Neutrophil (primary cell): Measurements from ENCODE around the gene FNIP1.

ENCODE experiments used
- H3K27ac ChIP-seq: fragments of 200-600 bp; sonication (generic); 2 replicates; pipeline ENCODE4 v1.5.1; 2016; ENCODE audit warnings: mild to moderate bottlenecking, moderate library complexity
- H3K27me3 ChIP-seq: fragments of 200-600 bp; sonication (generic); 2 replicates; pipeline ENCODE4 v1.6.0; 2016; ENCODE audit warnings: mild to moderate bottlenecking
- H3K36me3 ChIP-seq: fragments of 200-600 bp; sonication (generic); 2 replicates; pipeline ENCODE4 v1.5.1; 2017
- H3K4me1 ChIP-seq, 2 experiments: fragments of 200-600 bp in 1 of 2; sonication (generic) in 1 of 2; 1 replicate in 1 of 2; 2 replicates in 1 of 2; pipeline versions ENCODE4 v1.5.1 to v1.6.1; 2013 to 2016; ENCODE audit warnings: low read depth in 1 of 2, low read length in 1 of 2, mild to moderate bottlenecking in 1 of 2, moderate library complexity in 1 of 2; ENCODE audit not compliant: control insufficient read depth in 1 of 2, insufficient read depth in 1 of 2
- H3K4me3 ChIP-seq, 2 experiments: fragments of 200-600 bp in 1 of 2; sonication (generic) in 1 of 2; 1 replicate in 1 of 2; 2 replicates in 1 of 2; pipeline ENCODE4 v1.5.1; 2013 to 2016; ENCODE audit warnings: low read depth in 1 of 2, low read length in 1 of 2, mild to moderate bottlenecking in 1 of 2, moderate library complexity in 1 of 2
- H3K9me3 ChIP-seq: fragments of 200-600 bp; sonication (generic); 2 replicates; pipeline ENCODE4 v1.5.1; 2016
- CTCF ChIP-seq: fragments of 200-600 bp; sonication (generic); IDR thresholded peaks from 2 replicates; pipeline ENCODE4 v1.5.1; 2016; ENCODE audit warnings: antibody characterized with exemption

The FNIP1 gene

GRCh38 chr5:131824631-131825030, 27.8 kb upstream of the FNIP1 start:
- no peak overlapping the region for H3K4me3 ChIP-seq
- H3K27me3 ChIP-seq, result no peaks in the 10 kb centered on the region
- no peaks in the 10 kb centered on the region for H3K4me1 ChIP-seq
- TF ChIP-seq CTCF, result no peak
- H3K36me3 ChIP-seq, result no peaks in the 10 kb centered on the region
- H3K27ac ChIP-seq, result no peak overlapping the region
- no peaks in the 10 kb centered on the region for H3K9me3 ChIP-seq

- no peaks in the 10 kb centered on the region for H3K9me3 ChIP-seq
- no peaks in the 10 kb centered on the region for H3K36me3 ChIP-seq
- TF ChIP-seq CTCF, result no peak
- no peaks in the 10 kb centered on the region for H3K4me1 ChIP-seq
- no peak overlapping the region for H3K27ac ChIP-seq
- H3K27me3 ChIP-seq, result no peaks in the 10 kb centered on the region
- H3K4me3 ChIP-seq, result no peak overlapping the region
These were observed 24.4 kb upstream of the FNIP1 start for GRCh38 chr5:131821221-131821620.

- Histone ChIP-seq H3K27me3 (no peaks in the 10 kb centered on the region), H3K9me3 (no peaks in the 10 kb centered on the region)
These were observed 21.3 kb upstream of the FNIP1 start for GRCh38 chr5:131818001-131818724.

GRCh38 chr5:131814990-131815389, 18.2 kb upstream of the FNIP1 start:
- no peaks in the 10 kb centered on the region for H3K4me1 ChIP-seq
- TF ChIP-seq CTCF, result no peak
- no peaks in the 10 kb centered on the region for H3K27me3 ChIP-seq
- no peaks in the 10 kb centered on the region for H3K36me3 ChIP-seq
- no peak overlapping the region for H3K4me3 ChIP-seq
- no peak overlapping the region for H3K27ac ChIP-seq
- H3K9me3 ChIP-seq, result no peaks in the 10 kb centered on the region

More at GRCh38 chr5:131818001-131818724, 21.3 kb upstream of the FNIP1 start:
- no peaks in the 10 kb centered on the region for H3K4me1 ChIP-seq
- no peaks in the 10 kb centered on the region for H3K36me3 ChIP-seq
- no peak overlapping the region for H3K27ac ChIP-seq
- no peak overlapping the region for H3K4me3 ChIP-seq
- no peak for TF ChIP-seq CTCF

- H3K4me3 ChIP-seq, result no peak overlapping the region
- no peak for TF ChIP-seq CTCF
- no peaks in the 10 kb centered on the region for H3K4me1 ChIP-seq
- no peaks in the 10 kb centered on the region for H3K36me3 ChIP-seq
- no peaks in the 10 kb centered on the region for H3K9me3 ChIP-seq
- no peak overlapping the region for H3K27ac ChIP-seq
- no peaks in the 10 kb centered on the region for H3K27me3 ChIP-seq
These were observed 15.7 kb upstream of the FNIP1 start for GRCh38 chr5:131812371-131813160.
